Ishikawa (cell line): ENCODE data around the gene GGCT.

ENCODE experiments used
- CEBPB ChIP-seq: IDR thresholded peaks from 2 replicates; pipeline ENCODE4 v1.6.1; 2012
- CREB1 ChIP-seq: IDR thresholded peaks from 2 replicates; pipeline ENCODE4 v1.6.1; 2012; ENCODE audit warnings: low read depth
- EGR1 ChIP-seq: IDR thresholded peaks from 2 replicates; pipeline ENCODE4 v1.6.1; 2012
- FOXM1 ChIP-seq: IDR thresholded peaks from 2 replicates; pipeline ENCODE4 v1.6.1; 2012; ENCODE audit warnings: low read depth, borderline replicate concordance
- MAX ChIP-seq: IDR thresholded peaks from 2 replicates; pipeline ENCODE4 v1.6.1; 2012
- NFIC ChIP-seq: IDR thresholded peaks from 2 replicates; pipeline ENCODE4 v1.6.1; 2012
- RAD21 ChIP-seq: IDR thresholded peaks from 2 replicates; pipeline ENCODE4 v1.6.1; 2012; ENCODE audit warnings: low read depth
- REST ChIP-seq: IDR thresholded peaks from 2 replicates; pipeline ENCODE4 v1.6.1; 2012; ENCODE audit warnings: low read depth, mild to moderate bottlenecking
- TAF1 ChIP-seq: IDR thresholded peaks from 2 replicates; pipeline ENCODE4 v1.6.1; 2012; ENCODE audit warnings: low read depth, mild to moderate bottlenecking
- TCF12 ChIP-seq: IDR thresholded peaks from 2 replicates; pipeline ENCODE4 v1.6.1; 2012; ENCODE audit warnings: low read depth
- TEAD4 ChIP-seq: IDR thresholded peaks from 2 replicates; pipeline ENCODE4 v1.6.1; 2012
- USF1 ChIP-seq: IDR thresholded peaks from 2 replicates; pipeline ENCODE4 v1.6.1; 2012
- YY1 ChIP-seq: IDR thresholded peaks from 2 replicates; pipeline ENCODE4 v1.6.1; 2012; ENCODE audit warnings: low read depth
- ZBTB7A ChIP-seq: IDR thresholded peaks from 2 replicates; pipeline ENCODE4 v1.6.1; 2012; ENCODE audit warnings: low read depth

GGCT gene

GRCh38 chr7:30450983-30451497 is 53.6 kb downstream of the GGCT start:
- no peak for TF ChIP-seq TAF1
- TF ChIP-seq REST: no peak
- no peak for TF ChIP-seq ZBTB7A
- no peak for TF ChIP-seq TEAD4
- no peak for TF ChIP-seq YY1

GRCh38 chr7:30450240-30450982 is 54.2 kb downstream of the GGCT start:
- TF ChIP-seq TEAD4 (no peak), CEBPB (no peak), TAF1 (no peak), EGR1 (no peak), USF1 (no peak)

GRCh38 chr7:30448461-30449189 is 56.0 kb downstream of the GGCT start:
- TF ChIP-seq TCF12 (no peak), REST (no peak), RAD21 (no peak), MAX (no peak), TAF1 (no peak)

- TF ChIP-seq REST (no peak), CREB1 (no peak), EGR1 (no peak), TAF1 (no peak), YY1 (no peak), TCF12 (no peak), MAX (no peak), RAD21 (no peak), FOXM1 (no peak), NFIC (no peak)
Observed at GRCh38 chr7:30447466-30447865, 57.2 kb downstream of the GGCT start.
